Esophagus squamous epithelium (tissue), 4 donors: ENCODE data around the gene COPS9.

Source experiments
- POLR2A ChIP-seq, 4 donors: fragments of 450-650 bp; IDR thresholded peaks; one replicate each; pipeline ENCODE4 v1.6.1; 2017; ENCODE audit warnings: antibody characterized with exemption in 4 of 4, mild to moderate bottlenecking in 4 of 4, moderate library complexity in 3 of 4
- TF ChIP-seq, protein P1 (sequence below), 6 experiments: fragments of 450-650 bp in 4 of 6; fragments of 200-600 bp in 2 of 6; sonication (generic) in 2 of 6; IDR thresholded peaks; one replicate each; pipeline ENCODE4 v1.5.1; 2016 to 2019; ENCODE audit warnings: antibody characterized with exemption in 6 of 6, mild to moderate bottlenecking in 4 of 6, moderate library complexity in 4 of 6

DNA sequence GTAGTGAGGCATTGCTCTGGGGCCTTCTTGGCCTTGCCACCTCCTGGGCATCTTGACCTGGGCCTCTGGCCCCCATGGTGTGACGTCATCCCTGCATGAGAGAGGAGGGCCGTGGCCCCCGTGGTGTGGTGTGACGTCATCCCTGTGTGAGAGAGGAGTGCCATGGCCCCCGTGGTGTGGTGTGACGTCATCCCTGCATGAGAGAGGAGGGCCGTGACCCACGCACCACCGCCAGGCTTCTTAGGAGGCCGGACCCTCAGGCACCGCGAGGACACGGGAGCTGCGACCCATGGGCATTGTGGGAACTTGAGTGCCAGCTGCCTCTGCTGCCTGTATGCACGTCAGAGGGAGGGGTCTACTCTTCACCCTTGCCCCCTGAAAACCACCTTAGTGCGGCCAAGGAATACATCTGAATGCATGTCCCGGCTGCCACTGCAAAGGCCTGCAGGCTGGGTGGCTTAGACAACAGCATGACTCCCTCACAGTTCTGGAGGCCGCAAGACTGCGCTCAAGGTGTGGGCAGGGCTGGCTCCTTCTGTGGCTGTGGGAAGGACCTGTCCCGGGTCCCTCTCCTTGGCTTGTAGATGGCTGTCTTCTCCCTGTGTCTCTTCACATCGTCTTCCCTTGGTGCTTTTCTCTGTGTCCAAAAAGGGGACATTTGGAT is 25.1 kb upstream of the COPS9 start:
- TF ChIP-seq, protein P1, sequence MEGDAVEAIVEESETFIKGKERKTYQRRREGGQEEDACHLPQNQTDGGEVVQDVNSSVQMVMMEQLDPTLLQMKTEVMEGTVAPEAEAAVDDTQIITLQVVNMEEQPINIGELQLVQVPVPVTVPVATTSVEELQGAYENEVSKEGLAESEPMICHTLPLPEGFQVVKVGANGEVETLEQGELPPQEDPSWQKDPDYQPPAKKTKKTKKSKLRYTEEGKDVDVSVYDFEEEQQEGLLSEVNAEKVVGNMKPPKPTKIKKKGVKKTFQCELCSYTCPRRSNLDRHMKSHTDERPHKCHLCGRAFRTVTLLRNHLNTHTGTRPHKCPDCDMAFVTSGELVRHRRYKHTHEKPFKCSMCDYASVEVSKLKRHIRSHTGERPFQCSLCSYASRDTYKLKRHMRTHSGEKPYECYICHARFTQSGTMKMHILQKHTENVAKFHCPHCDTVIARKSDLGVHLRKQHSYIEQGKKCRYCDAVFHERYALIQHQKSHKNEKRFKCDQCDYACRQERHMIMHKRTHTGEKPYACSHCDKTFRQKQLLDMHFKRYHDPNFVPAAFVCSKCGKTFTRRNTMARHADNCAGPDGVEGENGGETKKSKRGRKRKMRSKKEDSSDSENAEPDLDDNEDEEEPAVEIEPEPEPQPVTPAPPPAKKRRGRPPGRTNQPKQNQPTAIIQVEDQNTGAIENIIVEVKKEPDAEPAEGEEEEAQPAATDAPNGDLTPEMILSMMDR (IDR thresholded peaks at IDR 0.05): no peak
- no peak for TF ChIP-seq POLR2A (IDR thresholded peaks at IDR 0.05)
